Gastrocnemius medialis (tissue), 4 donors: Measurements from ENCODE around the gene HNRNPUL1. TPM values are rescaled to one million over a fixed set of nuclear protein-coding genes. Genes with fewer than 3 reads are reported as not detected.
A peak's percentile ranks its signal among the peaks of the same experiment; 100 is the strongest.

Experiments used
- ATAC-seq, 2 donors: fragments of 150-250 bp; one replicate each; pipeline ENCODE4 v1.9.1; 2016
- DNase-seq, 2 donors: peaks; one replicate each; pipeline ENCODE4 v3.0.0-alpha.2; 2019
- H3K27ac ChIP-seq, 4 donors: fragments of 200-600 bp; sonication (generic); 1 replicate in 1 of 4; 2 replicates in 3 of 4; pipeline ENCODE4 v1.5.1; 2016 to 2018; ENCODE audit warnings: mild to moderate bottlenecking in 2 of 4, moderate library complexity in 1 of 4
- H3K27me3 ChIP-seq, 3 donors: fragments of 200-600 bp; sonication (generic) in 2 of 3; 1 replicate in 1 of 3; 2 replicates in 2 of 3; pipeline versions ENCODE4 v1.5.1 to v1.6.0; 2016 to 2019; ENCODE audit warnings: mild to moderate bottlenecking in 1 of 3, moderate library complexity in 1 of 3
- H3K36me3 ChIP-seq, 2 donors: fragments of 200-600 bp; sonication (generic) in 1 of 2; one replicate each; pipeline ENCODE4 v1.5.1; 2017 to 2018
- H3K4me1 ChIP-seq, 2 donors: fragments of 200-600 bp; sonication (generic) in 1 of 2; one replicate each; pipeline ENCODE4 v1.5.1; 2016 to 2017; ENCODE audit warnings: mild to moderate bottlenecking in 2 of 2
- H3K4me3 ChIP-seq, 4 donors: fragments of 200-600 bp; sonication (generic) in 3 of 4; 1 replicate in 1 of 4; 2 replicates in 3 of 4; pipeline ENCODE4 v1.5.1; 2016 to 2019; ENCODE audit warnings: mild to moderate bottlenecking in 2 of 4
- H3K9me3 ChIP-seq, 3 donors: fragments of 200-600 bp; sonication (generic) in 2 of 3; 1 replicate in 1 of 3; 2 replicates in 2 of 3; pipeline ENCODE4 v1.5.1; 2016 to 2019
- CTCF ChIP-seq, 5 experiments: fragments of 450-650 bp in 3 of 5; fragments of 200-600 bp in 2 of 5; sonication (generic) in 2 of 5; IDR thresholded peaks in 4 of 5; conservative IDR thresholded peaks in 1 of 5; 1 replicate in 4 of 5; 2 replicates in 1 of 5; pipeline ENCODE4 v1.5.1; 2016 to 2019; ENCODE audit warnings: antibody characterized with exemption in 5 of 5, mild to moderate bottlenecking in 3 of 5, moderate library complexity in 3 of 5
- POLR2A ChIP-seq, 2 donors: fragments of 450-650 bp; IDR thresholded peaks; one replicate each; pipeline ENCODE4 v1.6.1; 2017; ENCODE audit warnings: antibody characterized with exemption in 2 of 2, mild to moderate bottlenecking in 2 of 2, moderate library complexity in 2 of 2
- in situ Hi-C, 4 donors: fragments of 200-750 bp; cut with MboI; loops; one replicate each; pipeline versions ENCODE4 v1.15.0 to v1.8.0; 2017; ENCODE audit warnings: low sequenced_read_pairs in 4 of 4
- intact Hi-C: fragments of 100-400 bp; cut with DNase I; formaldehyde crosslinking; loops from one replicate; pipeline ENCODE4 v1.15.1; 2023; ENCODE audit warnings: low total_unique reads
- total RNA-seq, 4 donors: library from RNA; depleted of rRNA; stranded (reverse); fragments of >200 nt; gene quantifications; one replicate each; pipeline versions ENCODE4 v1.1.0 to v1.2.3, GENCODE V29; 2016

Gene HNRNPUL1
- total RNA-seq, 4 donors from 2014 or later: 49.5 to 101 (median 92.4) TPM

- Histone ChIP-seq H3K4me3 (no peak overlapping the region), H3K27ac (peak overlapping the region; percentile 61 to 77 (median 67)), H3K4me1 (peaks cover 33 to 44% of the 10 kb centered on the region in 2 donors), H3K36me3 (peaks cover 0 to 40% of the 10 kb centered on the region in 2 donors), H3K27me3 (no peaks in the 10 kb centered on the region), H3K9me3 (no peaks in the 10 kb centered on the region)
- intact Hi-C loops (no loop called here), in situ Hi-C loops (no loop called here)
- TF ChIP-seq CTCF (IDR thresholded peaks at IDR 0.05 in 4 of 5, conservative IDR thresholded peaks at IDR 0.05 in 1 of 5): no peak
- TF ChIP-seq POLR2A (IDR thresholded peaks at IDR 0.05): no peak
- DNase-seq: no peak
- ATAC-seq: no peak
Measured at GRCh38 chr19:41322451-41322850, 58.3 kb downstream of the HNRNPUL1 start.

GRCh38 chr19:41323023-41323422, 58.9 kb downstream of the HNRNPUL1 start:
- no peak for TF ChIP-seq CTCF (IDR thresholded peaks at IDR 0.05 in 4 of 5, conservative IDR thresholded peaks at IDR 0.05 in 1 of 5)
- H3K27ac ChIP-seq: peak overlapping the region; percentile 61 to 77 (median 67)
- no peak overlapping the region for H3K4me3 ChIP-seq
- no peak for ATAC-seq
- no peaks in the 10 kb centered on the region for H3K27me3 ChIP-seq
- in situ Hi-C loops (no loop called here), intact Hi-C loops (no loop called here)
- no peak for DNase-seq
- H3K4me1 ChIP-seq: peaks cover 33 to 50% of the 10 kb centered on the region in 2 donors
- H3K9me3 ChIP-seq: no peaks in the 10 kb centered on the region
- H3K36me3 ChIP-seq: peaks cover 0 to 34% of the 10 kb centered on the region in 2 donors

- ATAC-seq (peak in 1 of 2 donors; percentile 19), DNase-seq (peak; percentile 43 to 61)
- TF ChIP-seq CTCF (IDR thresholded peaks at IDR 0.05 in 4 of 5, conservative IDR thresholded peaks at IDR 0.05 in 1 of 5) (no peak), POLR2A (IDR thresholded peaks at IDR 0.05) (no peak)
- peaks cover 33 to 54% of the 10 kb centered on the region in 2 donors for H3K4me1 ChIP-seq
- intact Hi-C loops (loop anchor here (1.0 to 2.0 kb wide), 2 partner anchors 12 to 115 kb away; partner anchors contain the start of gene DMAC2), in situ Hi-C loops (no loop called here)
- peak overlapping the region; percentile 61 to 77 (median 67) for H3K27ac ChIP-seq
- H3K9me3 ChIP-seq: no peaks in the 10 kb centered on the region
- H3K36me3 ChIP-seq: peaks cover 0 to 28% of the 10 kb centered on the region in 2 donors
- no peaks in the 10 kb centered on the region for H3K27me3 ChIP-seq
- H3K4me3 ChIP-seq: no peak overlapping the region
Measured at GRCh38 chr19:41323430-41324125, 59.4 kb downstream of the HNRNPUL1 start.

GRCh38 chr19:41324231-41324702, 60.1 kb downstream of the HNRNPUL1 start:
- H3K27ac ChIP-seq: peak overlapping the region; percentile 61 to 77 (median 67)
- no peaks in the 10 kb centered on the region for H3K27me3 ChIP-seq
- in situ Hi-C loops (no loop called here), intact Hi-C loops (loop anchor here (1.0 to 2.0 kb wide), 2 partner anchors 13 to 115 kb away; partner anchors contain the start of gene DMAC2)
- H3K4me1 ChIP-seq: peaks cover 33 to 57% of the 10 kb centered on the region in 2 donors
- TF ChIP-seq CTCF (IDR thresholded peaks at IDR 0.05 in 4 of 5, conservative IDR thresholded peaks at IDR 0.05 in 1 of 5) (no peak), POLR2A (IDR thresholded peaks at IDR 0.05) (no peak)
- ATAC-seq: no peak
- H3K4me3 ChIP-seq: no peak overlapping the region
- H3K9me3 ChIP-seq: no peaks in the 10 kb centered on the region
- DNase-seq: no peak
- peaks cover 0 to 22% of the 10 kb centered on the region in 2 donors for H3K36me3 ChIP-seq
